GM18519 (cell line): ENCODE measurements around the gene VAC14.

Experiments
- ATAC-seq: cut with Tn5 transposase; IDR thresholded peaks from one replicate; pipeline ENCODE4 v1.9.1; 2021; ENCODE audit warnings: mild to moderate bottlenecking, moderate library complexity; ENCODE audit not compliant: unreplicated experiment, low FRiP score

Gene VAC14

DNA sequence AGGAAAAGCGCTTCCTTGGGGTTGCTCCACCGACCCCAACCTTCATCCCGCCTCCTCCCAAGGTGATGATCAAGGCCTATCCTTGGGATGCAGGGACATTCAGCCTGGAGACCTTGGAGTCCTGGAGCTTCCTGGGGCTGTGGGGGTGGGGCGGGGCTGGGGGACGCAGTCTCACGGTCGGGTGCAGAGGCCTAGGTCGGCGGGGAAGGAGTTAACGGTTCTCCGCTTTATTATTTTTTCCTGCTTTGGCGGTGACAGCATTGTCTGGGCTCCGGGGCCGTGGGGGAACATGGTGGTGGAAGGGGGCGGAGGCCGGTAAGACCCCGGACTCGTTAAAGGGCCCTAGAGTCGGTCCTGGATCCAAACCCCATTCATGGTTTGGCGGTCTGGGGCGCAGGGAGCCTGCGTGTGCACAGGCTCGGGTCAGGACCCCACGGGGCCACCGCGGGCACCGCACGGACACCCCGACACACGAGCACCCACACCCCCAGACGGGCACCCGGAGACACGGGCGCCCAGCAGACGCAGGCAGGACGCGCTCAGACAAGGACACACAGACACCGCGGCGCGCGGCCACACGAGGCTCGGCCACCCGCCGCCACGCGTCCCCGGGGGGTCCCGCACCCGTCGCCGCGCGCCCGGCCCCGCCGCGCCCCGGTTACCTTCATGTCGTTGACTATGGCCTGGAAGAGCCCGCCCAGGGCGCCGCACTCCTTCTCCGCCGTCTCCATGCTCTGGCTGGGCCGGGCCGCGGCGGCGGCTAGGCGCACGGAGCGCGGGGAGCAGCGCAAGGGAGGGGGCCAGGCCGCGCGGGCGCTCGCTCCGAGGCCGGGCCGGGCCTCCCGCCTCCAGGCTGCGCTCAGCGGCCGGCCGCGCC is 115.7 kb downstream of the VAC14 start:
- no peak for ATAC-seq

DNA sequence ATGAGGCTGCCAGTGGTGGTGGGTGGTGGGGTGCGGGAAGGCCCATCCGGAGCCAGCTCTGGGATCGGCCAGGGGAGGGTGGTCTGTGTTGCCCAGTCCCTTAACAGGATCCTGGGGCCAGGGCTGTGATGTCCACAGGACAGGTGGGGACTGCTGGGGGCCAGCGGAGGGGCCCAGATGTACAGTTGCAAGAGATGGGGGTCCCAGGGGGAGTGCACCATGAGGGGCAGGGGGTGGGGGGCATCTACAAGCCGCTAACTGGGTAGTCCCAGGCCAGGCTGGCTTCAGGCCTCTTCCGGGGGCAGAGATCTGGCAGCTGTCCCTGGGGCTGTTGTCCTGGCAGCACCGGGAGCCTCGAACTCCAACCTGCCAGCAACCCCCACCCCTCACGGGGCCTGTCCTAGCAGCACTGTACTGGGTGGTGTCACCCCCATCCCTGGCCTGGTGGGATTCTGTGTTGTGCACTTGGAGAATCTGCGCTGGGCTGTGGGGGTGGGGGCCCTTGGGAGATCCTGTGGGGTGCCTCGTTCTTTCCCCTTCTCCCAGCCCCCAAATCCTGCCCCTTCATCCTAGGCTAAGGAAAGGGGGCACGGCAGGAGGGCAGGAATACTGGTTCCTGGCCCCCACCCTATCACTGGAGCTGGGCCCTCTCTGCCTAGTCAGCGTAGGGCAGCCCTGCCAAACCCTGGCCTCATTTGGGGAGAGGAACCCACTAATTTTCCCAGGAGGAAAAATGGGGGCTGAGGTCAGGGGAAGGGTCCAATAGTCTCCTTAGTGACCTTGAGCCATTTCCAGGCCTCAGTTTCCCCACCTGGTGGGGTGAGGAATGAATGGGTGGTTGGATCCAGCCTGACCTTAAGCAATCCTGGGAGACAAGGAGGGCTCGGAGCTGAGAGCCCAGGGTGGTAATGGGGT is 116.6 kb downstream of the VAC14 start:
- no peak for ATAC-seq

DNA sequence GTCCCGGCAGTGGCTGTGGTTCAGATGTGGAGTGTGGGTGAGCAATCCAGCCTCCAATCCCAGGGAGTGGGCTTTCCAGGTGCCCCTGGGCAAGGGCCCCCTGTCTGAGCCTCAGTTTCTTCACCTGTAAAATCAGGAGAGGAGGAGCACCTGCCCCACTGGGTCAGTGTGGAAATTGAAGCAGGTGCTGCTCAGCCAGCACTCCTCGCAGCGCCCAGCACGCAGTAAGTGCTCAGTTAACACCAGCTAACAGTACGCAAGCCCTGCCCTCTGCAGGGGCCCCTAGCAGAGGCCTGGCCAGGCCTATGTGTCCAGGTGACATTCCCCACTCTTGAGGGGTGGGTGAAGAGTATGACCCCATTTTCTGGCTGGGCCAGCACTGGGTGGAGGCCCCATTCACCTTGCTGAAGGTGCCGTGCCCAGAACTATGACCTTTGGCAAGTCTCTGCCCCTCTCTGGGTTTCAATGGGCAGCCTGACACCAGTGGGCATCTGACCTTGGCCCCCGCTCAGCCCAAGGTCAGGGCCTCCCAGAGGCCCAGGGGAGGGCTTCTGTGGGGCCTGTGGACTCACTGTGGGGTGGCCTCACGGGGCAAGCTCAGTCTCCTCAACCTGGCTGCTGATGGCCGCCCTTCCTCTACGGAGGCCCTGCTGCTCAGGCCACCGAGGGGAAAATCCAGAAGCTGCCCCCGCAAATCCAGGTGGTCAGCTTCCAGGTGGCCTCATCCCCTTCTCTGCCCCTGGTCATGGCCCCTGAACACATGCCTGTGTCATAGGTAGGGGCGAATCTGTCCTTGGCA is 117.6 kb downstream of the VAC14 start:
- no peak for ATAC-seq

DNA sequence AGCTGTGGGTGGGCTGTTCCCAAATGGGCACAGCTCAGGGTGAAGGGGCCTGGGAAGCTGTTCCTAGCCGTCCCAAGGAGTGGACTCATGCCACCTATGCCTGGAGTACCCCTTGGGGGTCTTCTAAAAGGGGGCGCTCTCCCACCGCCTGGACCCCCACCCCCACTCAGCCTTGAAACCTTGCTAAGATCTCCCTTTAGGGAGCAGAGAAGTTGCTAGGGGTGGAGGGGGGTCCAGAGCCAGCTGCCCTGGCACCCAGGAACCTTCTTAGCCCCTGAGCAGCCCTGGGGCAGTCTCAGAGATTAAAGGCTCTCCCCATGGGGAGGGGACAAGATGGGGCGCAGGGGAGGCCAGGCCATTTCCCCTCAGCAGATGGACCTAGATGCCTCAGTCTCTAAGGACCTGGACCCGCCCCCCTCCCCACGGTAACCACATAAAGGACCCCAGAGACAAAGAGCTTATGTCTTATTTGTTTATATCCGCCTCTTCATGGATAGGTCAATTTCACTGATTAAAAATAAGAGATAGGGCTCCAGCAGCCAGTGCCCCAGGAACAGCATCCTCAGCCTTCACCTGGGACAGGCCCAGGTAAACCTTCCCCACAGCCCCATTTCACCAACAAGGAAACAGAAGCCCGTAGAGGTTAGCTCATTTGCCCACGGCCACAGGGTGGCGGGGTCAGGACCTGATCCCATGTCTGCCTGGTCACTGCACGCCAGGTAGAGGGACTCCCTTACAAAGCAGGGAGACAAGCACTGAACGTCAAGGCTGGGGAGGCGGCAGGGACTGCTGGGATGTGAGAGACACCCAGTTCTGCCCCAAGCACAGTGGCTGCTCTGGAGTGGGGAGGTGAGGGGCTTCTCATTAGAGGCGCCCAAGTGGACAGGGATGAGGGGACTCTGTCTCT is 118.5 kb downstream of the VAC14 start:
- no peak for ATAC-seq

DNA sequence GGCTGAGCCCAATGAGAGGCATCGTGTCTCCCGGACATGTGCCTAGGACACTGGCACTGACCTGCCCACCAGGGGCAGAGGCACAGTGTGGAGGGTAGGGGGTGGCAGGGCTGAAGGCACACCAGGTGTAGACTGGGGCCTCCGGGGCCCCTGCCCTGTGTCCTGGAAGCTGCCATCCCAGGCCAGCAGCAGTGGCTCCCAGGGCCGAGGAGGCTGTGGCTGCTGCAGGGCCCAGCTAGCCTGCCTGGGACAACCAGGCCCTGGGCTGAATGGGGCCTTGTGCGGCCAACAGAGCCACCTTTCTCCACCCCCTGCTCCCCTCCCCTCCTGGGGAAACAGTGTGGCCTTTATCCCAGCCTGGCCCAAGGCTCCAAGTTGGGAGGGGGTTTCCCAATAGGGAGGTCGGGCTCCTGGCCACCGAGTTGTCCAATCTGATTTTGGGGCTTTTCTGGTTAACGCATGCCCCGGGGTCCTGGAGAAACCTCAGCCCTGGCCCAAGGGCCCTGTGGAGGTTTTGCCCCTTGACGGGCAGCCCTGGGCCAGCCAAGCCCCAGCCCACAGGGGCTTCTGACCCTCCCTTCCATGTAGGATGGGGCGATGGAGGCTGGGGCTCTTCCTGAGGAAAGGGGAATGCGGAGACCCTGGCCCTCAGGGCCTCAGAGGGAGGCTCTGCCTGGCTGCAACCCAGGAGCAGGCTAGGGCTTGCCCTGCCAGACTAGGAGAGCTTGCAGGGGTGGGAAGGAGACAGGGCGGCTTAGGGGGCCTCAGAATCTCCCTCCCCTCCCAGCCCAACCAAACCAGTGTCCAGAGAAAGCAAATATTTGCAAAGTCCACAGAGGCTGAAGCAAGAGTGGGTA is 119.3 kb downstream of the VAC14 start:
- ATAC-seq = no peak

DNA sequence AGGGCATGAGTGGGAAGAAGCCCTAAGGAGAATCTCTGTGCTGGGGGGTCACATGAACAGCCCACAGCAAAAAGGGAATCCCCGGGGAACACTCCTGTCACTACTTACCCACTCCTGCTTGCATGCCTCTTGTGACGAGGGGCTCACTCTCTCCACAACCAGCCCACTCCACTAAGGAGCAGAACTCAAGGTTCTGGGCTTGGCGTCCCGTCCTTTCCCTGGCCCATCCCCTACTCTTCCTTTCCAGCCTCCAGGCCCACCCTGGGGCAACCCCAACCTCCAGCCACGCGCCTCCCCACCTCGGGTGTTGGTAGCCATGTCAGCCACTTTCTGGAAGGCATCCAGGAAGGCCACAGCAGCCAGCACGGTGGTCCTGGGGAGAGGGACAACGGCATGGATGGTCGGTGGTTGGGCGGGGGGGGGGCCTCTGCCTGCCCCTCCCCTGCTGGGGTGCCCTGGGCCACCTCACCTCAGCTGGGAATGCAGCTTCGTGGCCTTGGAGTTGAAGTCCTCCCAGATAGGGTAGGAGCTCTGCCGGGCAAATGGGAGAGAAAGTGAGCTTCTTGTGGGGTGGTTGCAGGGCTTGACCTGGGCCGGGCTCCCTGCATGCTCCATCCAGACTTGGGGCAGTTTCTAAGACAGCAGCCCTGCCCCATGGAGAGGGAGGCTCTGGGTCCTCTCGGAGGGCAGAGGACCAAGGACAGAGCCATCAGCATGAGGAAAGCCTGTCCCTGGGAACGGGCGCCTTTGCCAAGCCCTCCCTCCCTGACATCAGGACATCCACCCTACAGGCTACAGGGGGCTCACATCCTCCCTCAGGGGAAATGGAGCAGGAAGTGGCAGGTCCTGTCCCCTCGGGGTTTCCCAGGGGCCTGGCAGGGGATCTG is 120.2 kb downstream of the VAC14 start:
- no peak for ATAC-seq

DNA sequence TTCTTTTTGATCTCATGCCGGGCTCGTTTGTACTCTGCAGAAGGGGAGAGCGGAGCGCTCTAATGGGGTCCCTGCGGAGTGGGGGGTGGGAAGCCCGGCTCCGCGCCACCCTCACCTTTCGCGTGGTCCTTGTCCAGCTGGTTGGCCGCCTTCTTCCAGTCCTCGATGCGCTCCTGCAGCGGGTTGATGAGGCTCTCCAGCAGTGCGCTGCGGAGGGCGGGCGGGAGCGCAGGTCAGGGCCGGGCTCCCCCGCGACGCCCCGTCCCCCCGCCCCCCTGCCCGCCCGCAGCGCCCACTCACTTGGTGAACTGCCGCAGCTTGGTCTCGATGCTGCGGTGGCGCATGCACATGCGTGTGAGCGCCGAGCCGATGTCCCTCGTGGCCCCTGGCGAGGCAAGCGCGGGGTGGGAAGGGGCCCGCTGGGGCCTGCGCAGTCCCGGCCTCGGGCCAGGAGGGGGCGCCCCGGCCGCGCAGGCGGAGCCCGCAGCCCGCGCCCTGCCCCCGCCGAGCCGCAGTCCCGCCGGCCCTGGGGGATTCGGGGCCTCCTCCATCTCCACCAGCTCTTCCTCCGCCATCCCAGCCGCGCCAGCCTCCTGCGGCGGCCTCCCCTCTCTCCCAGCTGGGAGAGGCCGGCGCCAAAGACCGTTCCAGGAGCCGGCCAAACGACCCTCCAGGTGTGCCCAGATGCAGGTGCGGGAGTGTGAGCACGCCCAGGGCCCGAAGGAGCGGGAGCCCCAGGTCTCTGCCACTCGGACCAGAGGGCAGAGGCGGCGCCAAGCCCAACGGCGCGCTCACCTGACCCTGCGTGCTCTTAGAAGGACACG is 121.1 kb downstream of the VAC14 start:
- ATAC-seq = no peak

DNA sequence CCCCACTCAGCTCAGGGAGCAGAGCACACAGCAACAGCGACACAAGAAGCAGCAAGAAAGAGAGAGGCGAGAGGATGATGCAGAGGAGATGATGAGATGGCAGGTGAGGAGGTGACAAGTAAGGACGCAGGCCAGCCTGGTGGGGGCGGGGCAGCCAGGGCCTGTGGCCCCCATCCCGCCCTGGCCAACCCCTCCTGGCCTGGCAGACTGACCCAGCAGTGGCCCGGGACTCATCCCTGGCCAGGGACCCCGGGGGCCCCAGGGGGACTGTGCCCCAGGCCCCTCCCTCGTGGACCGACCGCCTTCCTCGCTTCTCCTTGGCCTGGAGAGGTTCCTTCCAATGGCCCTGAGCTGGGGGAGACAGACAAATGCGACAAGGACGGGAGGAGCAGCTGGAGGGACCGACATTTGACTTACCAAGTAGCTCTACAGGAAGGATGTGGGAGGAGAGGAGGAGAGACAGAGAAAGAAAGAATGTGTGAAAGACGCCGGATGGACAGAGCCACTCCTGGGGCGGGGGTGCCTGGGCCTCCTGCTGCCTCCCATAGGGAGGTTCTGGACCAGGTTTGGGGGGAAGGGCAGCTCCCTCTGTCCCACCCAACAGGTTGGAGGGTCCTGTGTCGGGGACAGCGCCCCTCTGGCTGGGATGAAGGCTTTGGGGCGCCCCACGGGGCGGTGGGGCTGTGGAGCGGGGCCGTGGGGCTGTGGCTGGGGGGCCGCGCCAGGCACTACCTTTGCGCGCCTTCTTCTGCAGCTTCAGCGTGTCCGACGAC is 121.9 kb downstream of the VAC14 start:
- ATAC-seq = no peak

DNA sequence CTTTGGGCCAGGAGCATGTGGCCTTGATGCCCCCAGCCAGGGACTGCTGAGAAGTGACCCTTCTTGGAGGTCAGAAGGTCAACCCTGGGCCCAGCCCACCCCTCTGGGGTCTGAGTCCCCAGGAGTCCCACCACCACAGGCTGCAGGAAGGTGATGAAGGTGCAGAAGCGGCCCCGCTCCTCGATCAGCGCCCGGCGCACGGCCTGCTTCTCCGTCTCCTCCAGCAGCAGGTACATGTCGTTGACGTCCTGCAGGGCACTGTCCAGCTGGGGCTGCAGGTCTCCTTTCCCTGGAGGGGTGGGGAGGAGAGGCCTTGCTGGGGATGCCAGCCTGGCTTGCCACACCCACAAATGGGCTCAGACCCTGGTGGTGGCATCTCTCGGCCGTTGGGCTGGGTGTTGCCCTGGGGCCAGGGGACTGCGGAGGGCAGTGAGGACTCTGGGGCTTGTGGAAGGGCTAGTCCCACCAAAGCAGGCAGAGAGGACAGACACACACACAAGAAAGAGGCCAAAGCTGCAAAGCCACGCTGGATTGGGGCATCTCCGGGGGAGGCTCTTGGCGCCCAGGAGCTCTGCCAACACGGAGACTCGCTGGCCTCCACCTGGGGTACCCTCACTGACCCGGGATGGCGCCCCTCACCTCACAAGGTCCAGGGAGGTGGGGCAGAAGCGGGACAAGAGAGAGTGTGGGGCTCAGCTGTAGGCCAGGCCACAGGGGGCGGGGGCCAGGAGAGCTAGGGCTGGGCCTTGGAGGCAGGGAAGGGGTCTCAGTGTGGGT is 122.6 kb downstream of the VAC14 start:
- no peak for ATAC-seq

DNA sequence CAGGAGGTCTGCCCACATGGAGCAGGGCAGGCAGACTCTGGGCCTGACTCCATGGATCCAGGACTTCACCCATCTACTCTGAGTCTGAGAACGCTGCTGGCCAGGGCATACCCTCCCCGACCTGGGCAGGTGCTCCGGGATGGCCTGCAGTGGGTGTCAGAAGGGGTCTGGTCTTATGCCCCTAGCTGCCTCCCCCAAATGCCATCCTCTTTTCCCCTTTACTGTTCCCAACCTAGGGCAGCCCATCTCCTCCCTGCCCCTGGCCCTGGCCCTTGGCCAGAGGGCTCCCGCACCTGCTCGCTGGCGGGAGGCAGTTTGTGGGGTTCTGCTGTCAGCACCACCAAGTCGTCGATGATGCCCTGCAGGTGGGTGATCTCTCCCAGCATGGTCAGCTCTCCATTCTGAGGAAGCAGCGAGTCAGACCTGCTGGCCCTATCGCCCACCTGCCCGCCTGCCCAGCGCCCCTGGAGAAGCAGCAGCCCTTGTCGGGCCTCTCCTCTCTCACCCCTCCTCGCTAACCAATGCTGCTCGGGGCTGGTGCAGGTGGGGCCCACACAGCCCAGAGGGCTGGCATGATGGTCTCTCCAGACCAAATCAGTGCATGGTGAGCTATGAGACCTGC is 123.3 kb downstream of the VAC14 start:
- no peak for ATAC-seq

DNA sequence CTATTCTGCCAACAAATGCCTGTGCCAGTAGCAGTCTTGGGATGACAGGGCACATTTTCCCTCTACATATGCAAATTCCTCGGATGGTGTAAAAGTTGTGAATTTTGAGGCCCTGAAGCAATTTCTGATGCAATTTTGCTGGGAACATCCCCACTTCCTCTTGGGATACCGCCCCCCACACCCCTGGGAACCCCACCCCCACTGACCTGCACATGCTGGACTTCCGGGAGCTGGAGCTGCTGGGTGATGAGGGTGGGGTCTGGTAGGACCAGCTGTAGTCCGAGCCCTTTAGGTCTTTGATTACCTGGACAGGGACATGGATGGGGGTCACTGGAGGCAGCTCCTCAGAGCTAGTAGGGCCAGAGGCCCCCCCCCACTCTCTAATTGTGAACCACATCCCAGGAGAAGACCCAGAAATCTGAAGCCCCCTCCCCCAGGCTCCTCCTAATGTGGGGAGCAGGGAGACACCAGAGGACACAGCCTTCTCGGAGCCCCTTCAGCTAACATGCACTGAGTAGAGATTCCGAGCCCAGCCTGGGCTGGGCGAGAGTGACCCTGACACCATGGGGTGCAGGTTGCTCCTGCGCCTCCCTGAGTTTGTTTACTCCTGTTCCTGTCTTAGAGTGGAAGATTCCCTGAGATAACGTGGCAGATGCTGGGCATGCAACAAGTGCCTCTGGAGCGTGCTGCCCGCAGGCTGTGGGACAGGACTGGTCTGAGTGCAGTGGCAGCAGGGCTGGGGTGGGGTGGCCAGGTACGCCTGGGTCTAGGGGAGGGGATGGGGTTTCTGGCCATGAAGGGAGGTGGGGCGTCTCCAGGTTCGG is 124.1 kb downstream of the VAC14 start:
- ATAC-seq = no peak

DNA sequence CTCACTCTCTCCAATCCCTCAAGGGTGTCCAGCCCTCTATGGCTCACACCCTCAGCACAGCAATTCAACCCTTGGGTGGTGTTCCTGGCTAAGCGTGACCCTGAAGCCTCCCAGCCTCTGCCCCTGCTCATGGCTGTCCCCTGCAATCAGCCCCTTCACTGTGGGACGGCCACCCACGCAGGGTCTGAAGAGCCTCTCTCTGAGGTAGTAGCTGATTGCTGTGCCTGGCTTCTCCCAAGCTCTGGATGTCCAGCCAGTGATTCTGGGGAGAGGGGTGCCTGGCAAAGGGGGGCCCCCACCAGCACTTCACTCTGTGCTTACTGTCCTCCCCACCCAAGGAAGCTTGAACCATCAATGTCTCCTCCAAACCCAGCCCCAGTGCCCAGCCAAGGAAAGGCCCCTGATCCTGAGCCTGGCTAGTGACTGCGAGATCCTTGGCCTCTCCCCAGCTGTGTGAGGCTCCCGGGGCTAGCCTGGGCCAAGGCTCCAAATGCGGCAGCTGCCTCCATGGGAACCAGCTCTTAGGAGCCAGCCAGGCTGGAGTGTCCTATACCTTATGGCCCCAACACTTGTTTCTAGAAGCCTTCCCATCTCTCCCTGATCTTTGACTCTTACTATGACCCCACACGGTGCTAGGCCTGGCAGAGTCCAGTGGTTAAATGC is 125.0 kb downstream of the VAC14 start:
- ATAC-seq = no peak

DNA sequence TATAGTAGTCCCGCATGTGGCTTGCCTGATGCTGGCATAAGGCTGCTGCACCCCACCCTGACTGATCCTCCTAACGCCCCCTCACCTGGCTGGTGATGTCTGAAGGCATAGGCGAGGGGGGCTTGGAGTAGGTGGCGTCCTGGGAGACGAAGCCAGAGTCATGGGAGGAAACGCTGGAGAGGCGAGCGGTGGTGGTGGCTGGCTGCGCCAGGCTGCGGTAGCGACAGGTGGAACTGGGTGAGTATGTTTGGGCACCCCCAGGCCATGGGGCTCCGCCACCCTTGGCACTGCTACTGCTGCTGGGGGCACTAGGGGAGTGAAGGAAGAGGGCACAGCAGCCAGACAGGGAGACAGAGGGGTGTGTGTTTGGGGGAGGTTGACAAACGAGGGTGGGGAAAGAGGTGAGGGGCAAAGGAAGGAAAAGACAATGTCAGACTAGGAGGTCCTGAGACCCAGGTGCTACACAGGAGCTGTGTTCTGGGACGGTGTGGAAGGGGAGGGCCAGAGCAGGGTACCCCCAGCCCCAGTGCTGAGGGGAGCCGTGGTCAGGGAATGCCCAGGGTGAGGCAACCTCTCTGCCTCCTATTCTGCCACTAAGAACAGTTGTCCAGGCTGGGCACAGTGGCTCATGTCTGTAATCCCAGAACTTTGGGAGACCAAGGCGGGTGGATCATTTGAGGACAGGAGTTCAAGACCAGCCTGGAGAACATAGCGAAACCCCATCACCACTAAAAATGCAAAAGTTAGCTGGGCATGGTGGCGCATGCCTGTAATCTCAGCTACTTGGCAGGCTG is 126.5 kb downstream of the VAC14 start:
- ATAC-seq = no peak
